ENCODE measurements around the gene ERGIC1. TPM values are rescaled to one million over a fixed set of nuclear protein-coding genes. Genes with fewer than 3 reads are reported as not detected.
"Not testable (repeated sequence)": the region's sequence is repeated elsewhere in the genome, so short reads cannot be mapped to it uniquely, and the experiment has no call there.

The ERGIC1 gene
- 132 and 159 TPM in 2 replicates for total RNA-seq (2014; rRNA removed; shearing (Covaris generic))

- peak; percentile 76 for DNase-seq (ENCODE audit: low spot score)
Measured at GRCh38 chr5:172833686-172834414, at the start of gene ERGIC1. Gene ERGIC1 (plus strand): TSS chr5:172834251. CDS start chr5:172834414, 163 bp downstream.

- DNase-seq (ENCODE audit: low spot score) = no peak
Measured at GRCh38 chr5:172785429-172786088, 48.5 kb upstream of the ERGIC1 start.

GRCh38 chr5:172786736-172787462 lies 47.2 kb upstream of the ERGIC1 start:
- no peak for DNase-seq (ENCODE audit: low spot score)

GRCh38 chr5:172787538-172787937 lies 46.5 kb upstream of the ERGIC1 start:
- DNase-seq (ENCODE audit: low spot score) = not testable (repeated sequence)

GRCh38 chr5:172788771-172789686 lies 45.0 kb upstream of the ERGIC1 start:
- no peak for DNase-seq (ENCODE audit: low spot score)

- DNase-seq (ENCODE audit: low spot score) = no peak
Measured at GRCh38 chr5:172789687-172790495, 44.2 kb upstream of the ERGIC1 start.

- DNase-seq (ENCODE audit: low spot score) = no peak
Measured at GRCh38 chr5:172790496-172790889, 43.6 kb upstream of the ERGIC1 start.

- no peak for DNase-seq (ENCODE audit: low spot score)
Measured at GRCh38 chr5:172791286-172791685, 42.8 kb upstream of the ERGIC1 start.

- DNase-seq (ENCODE audit: low spot score) = no peak
Measured at GRCh38 chr5:172791726-172792445, 42.2 kb upstream of the ERGIC1 start.

GRCh38 chr5:172792701-172793570 lies 41.1 kb upstream of the ERGIC1 start:
- DNase-seq (ENCODE audit: low spot score) = no peak

GRCh38 chr5:172793577-172794488 lies 40.2 kb upstream of the ERGIC1 start:
- no peak for DNase-seq (ENCODE audit: low spot score)

- no peak for DNase-seq (ENCODE audit: low spot score)
Measured at GRCh38 chr5:172795318-172795977, 38.6 kb upstream of the ERGIC1 start.

GRCh38 chr5:172796306-172796705 lies 37.7 kb upstream of the ERGIC1 start:
- DNase-seq (ENCODE audit: low spot score) = no peak

- DNase-seq (ENCODE audit: low spot score) = no peak
Measured at GRCh38 chr5:172797771-172798191, 36.3 kb upstream of the ERGIC1 start.

- DNase-seq (ENCODE audit: low spot score) = no peak
Measured at GRCh38 chr5:172798422-172799215, 35.4 kb upstream of the ERGIC1 start.

GRCh38 chr5:172799416-172799815 lies 34.6 kb upstream of the ERGIC1 start:
- no peak for DNase-seq (ENCODE audit: low spot score)
